GM23338 (cell line): ENCODE results near the gene C1QTNF1. TPM values are rescaled to one million over a fixed set of nuclear protein-coding genes. Genes with fewer than 3 reads are reported as not detected.

Experiments
- ATAC-seq: fragments of 200-7000 bp; cut with Tn5 transposase; 3 replicates; pipeline ENCODE4 v1.9.1; 2020
- DNase-seq: peaks from one replicate; pipeline ENCODE4 v3.0.0-alpha.2; 2015; ENCODE audit warnings: low spot score
- H2AFZ ChIP-seq: fragments of 200-600 bp; sonication (generic); 2 replicates; pipeline ENCODE4 v1.8.0; 2016; ENCODE audit warnings: antibody characterized with exemption, mild to moderate bottlenecking, moderate library complexity
- H3F3A ChIP-seq: fragments of 200-600 bp; sonication (generic); replicated peaks from 2 replicates; pipeline ENCODE4 v1.8.0; 2017; ENCODE audit warnings: antibody characterized with exemption, mixed run types, low read depth
- H3K27ac ChIP-seq: fragments of 200-600 bp; sonication (generic); 2 replicates; pipeline ENCODE4 v1.6.1; 2016; ENCODE audit warnings: low read depth
- H3K27me3 ChIP-seq: fragments of 200-600 bp; sonication (generic); 2 replicates; pipeline ENCODE4 v1.8.0; 2016; ENCODE audit warnings: mild to moderate bottlenecking, mixed run types, moderate library complexity; ENCODE audit not compliant: insufficient read depth
- H3K36me3 ChIP-seq: fragments of 200-600 bp; sonication (generic); 2 replicates; pipeline ENCODE4 v1.8.0; 2016; ENCODE audit warnings: mild to moderate bottlenecking; ENCODE audit not compliant: insufficient read depth
- H3K4me1 ChIP-seq: fragments of 200-600 bp; sonication (generic); 2 replicates; pipeline ENCODE4 v1.8.0; 2016; ENCODE audit warnings: mild to moderate bottlenecking, moderate library complexity; ENCODE audit not compliant: insufficient read depth
- H3K4me2 ChIP-seq: fragments of 200-600 bp; sonication (generic); 2 replicates; pipeline ENCODE4 v1.7.1; 2017; ENCODE audit warnings: mixed run types
- H3K4me3 ChIP-seq: fragments of 200-600 bp; sonication (generic); 2 replicates; pipeline ENCODE4 v1.6.1; 2016; ENCODE audit warnings: mixed run types
- H3K79me2 ChIP-seq: fragments of 200-600 bp; sonication (generic); replicated peaks from 2 replicates; pipeline ENCODE4 v1.8.0; 2017; ENCODE audit warnings: mild to moderate bottlenecking; ENCODE audit not compliant: insufficient read depth
- H3K9me2 ChIP-seq: fragments of 200-600 bp; sonication (generic); 2 replicates; pipeline ENCODE4 v1.8.0; 2017; ENCODE audit not compliant: insufficient read depth
- H4K20me1 ChIP-seq: fragments of 200-600 bp; sonication (generic); replicated peaks from 2 replicates; pipeline ENCODE4 v1.8.0; 2017; ENCODE audit warnings: mild to moderate bottlenecking; ENCODE audit not compliant: insufficient read depth
- H3K27ac Mint-ChIP-seq: 2 replicates; pipeline ENCODE4 v1.8.0; 2020; ENCODE audit warnings: inconsistent platforms, mild to moderate bottlenecking, moderate library complexity, mixed read lengths
- H3K27me3 Mint-ChIP-seq: 3 replicates; pipeline ENCODE4 v1.8.0; 2022; ENCODE audit warnings: low read depth, mild to moderate bottlenecking, moderate library complexity, mixed read lengths, inconsistent platforms; ENCODE audit not compliant: insufficient read depth, poor library complexity
- H3K36me3 Mint-ChIP-seq: 3 replicates; pipeline ENCODE4 v1.8.0; 2021; ENCODE audit warnings: low read depth, mild to moderate bottlenecking, inconsistent platforms, moderate library complexity, mixed read lengths
- H3K4me1 Mint-ChIP-seq: 3 replicates; pipeline ENCODE4 v1.8.0; 2020; ENCODE audit warnings: mild to moderate bottlenecking, inconsistent platforms, mixed read lengths
- H3K4me3 Mint-ChIP-seq: 3 replicates; pipeline ENCODE4 v1.8.0; 2021; ENCODE audit warnings: moderate library complexity, mild to moderate bottlenecking, inconsistent platforms, mixed read lengths
- H3K9me3 Mint-ChIP-seq: 3 replicates; pipeline ENCODE4 v1.8.0; 2020; ENCODE audit warnings: moderate library complexity, mild to moderate bottlenecking, inconsistent platforms, mixed read lengths
- CTCF ChIP-seq, 2 experiments: fragments of 200-600 bp in 1 of 2; sonication (generic) in 1 of 2; conservative IDR thresholded peaks; 2 replicates each; pipeline versions ENCODE4 v1.5.1 to v1.6.1; 2016 to 2017; ENCODE audit warnings: antibody characterized with exemption in 2 of 2, low read depth in 2 of 2, mild to moderate bottlenecking in 2 of 2, moderate library complexity in 1 of 2
- REST ChIP-seq: IDR thresholded peaks from one replicate; pipeline ENCODE4 v1.6.1; 2018; ENCODE audit warnings: antibody characterized with exemption; ENCODE audit not compliant: unreplicated experiment
- STAT1 ChIP-seq: IDR thresholded peaks from one replicate; pipeline ENCODE4 v1.6.1; 2016; ENCODE audit warnings: antibody characterized with exemption; ENCODE audit not compliant: unreplicated experiment
- ZNF114 ChIP-seq: fragments of 250-450 bp; sonication (Bioruptor Pico); IDR thresholded peaks from 2 replicates; pipeline ENCODE4 v1.5.0; 2020; ENCODE audit warnings: mild to moderate bottlenecking, moderate library complexity
- polyA plus RNA-seq: library from polyadenylated mRNA; unstranded; fragments of >200 nt; fragmentation: Nextera tagmentation; extraction: Ambion mirVana; gene quantifications from 2 replicates; pipeline ENCODE4 v1.2.1, GENCODE V29; 2016
- total RNA-seq: library from RNA; depleted of rRNA; stranded (reverse); fragments of >200 nt; shearing (Covaris generic); gene quantifications from 2 replicates; pipeline ENCODE4 v1.2.3, GENCODE V29; 2014

The C1QTNF1 gene
- total and polyA plus RNA-seq, 2 experiments from 2014 or later: 1.1 to 1.9 TPM

GRCh38 chr17:78993241-78993956 is 30.6 kb upstream of the C1QTNF1 start:
- H3K4me3 ChIP-seq: no peak overlapping the region
- no peaks in the 10 kb centered on the region for H3F3A ChIP-seq
- no peaks in the 10 kb centered on the region for H3K27me3 ChIP-seq
- H4K20me1 ChIP-seq: peaks cover 3% of the 10 kb centered on the region; the same call in 1 of the 2 replicates
- ATAC-seq (peak; percentile 96), DNase-seq (peak; percentile 90)
- Mint-ChIP-seq H3K27me3 (peaks cover 17% of the 10 kb centered on the region), H3K4me3 (no peak overlapping the region; the same call in 2 of the 3 replicates), H3K9me3 (no peaks in the 10 kb centered on the region), H3K4me1 (no peaks in the 10 kb centered on the region), H3K27ac (no peak overlapping the region), H3K36me3 (peaks cover 41% of the 10 kb centered on the region)
- no peaks in the 10 kb centered on the region for H3K4me1 ChIP-seq
- H3K9me2 ChIP-seq: no peaks in the 10 kb centered on the region
- H3K36me3 ChIP-seq: 0 out of 2 replicates have a peak, but pooled peaks cover 3% of the 10 kb centered on the region
- TF ChIP-seq STAT1 (no peak), CTCF (conservative IDR thresholded peaks at IDR 0.05; ENCODE audit: low read depth in 2 of 2) (peak; percentile 84 to 85)
- H3K4me2 ChIP-seq: no peak overlapping the region
- H3K79me2 ChIP-seq: no peaks in the 10 kb centered on the region
- no peak overlapping the region for H2AFZ ChIP-seq
- H3K27ac ChIP-seq: no peak overlapping the region

GRCh38 chr17:78993981-78994671 is 29.8 kb upstream of the C1QTNF1 start:
- no peak for DNase-seq
- no peak; the same call in 2 of the 3 replicates for ATAC-seq

More at GRCh38 chr17:78993981-78994671, 29.8 kb upstream of the C1QTNF1 start:
- TF ChIP-seq ZNF114 (no peak), REST (no peak), STAT1 (no peak)
- no peaks in the 10 kb centered on the region for H3K9me2 ChIP-seq
- no peak overlapping the region for H3K4me3 ChIP-seq
- H3K4me1 ChIP-seq: no peaks in the 10 kb centered on the region
- no peaks in the 10 kb centered on the region for H3F3A ChIP-seq
- peaks cover 3% of the 10 kb centered on the region; the same call in 1 of the 2 replicates for H4K20me1 ChIP-seq
- H3K36me3 ChIP-seq: 0 out of 2 replicates have a peak, but pooled peaks cover 3% of the 10 kb centered on the region
- no peaks in the 10 kb centered on the region for H3K4me1 Mint-ChIP-seq
- peaks cover 17% of the 10 kb centered on the region for H3K27me3 Mint-ChIP-seq
- no peak overlapping the region for H3K27ac ChIP-seq
- H3K9me3 Mint-ChIP-seq: no peaks in the 10 kb centered on the region
- H3K79me2 ChIP-seq: no peaks in the 10 kb centered on the region
- H3K27me3 ChIP-seq: no peaks in the 10 kb centered on the region
- H2AFZ ChIP-seq: no peak overlapping the region
- H3K4me3 Mint-ChIP-seq: no peak overlapping the region
- H3K36me3 Mint-ChIP-seq: peaks cover 41% of the 10 kb centered on the region
- no peak overlapping the region for H3K4me2 ChIP-seq
- no peak overlapping the region for H3K27ac Mint-ChIP-seq
